T-cell (primary cell): ENCODE results near the gene CNGA3. TPM values are rescaled to one million over a fixed set of nuclear protein-coding genes. Genes with fewer than 3 reads are reported as not detected.
"Not testable (repeated sequence)": the region's sequence is repeated elsewhere in the genome, so short reads cannot be mapped to it uniquely, and the experiment has no call there.

Experiments used
- ATAC-seq, 4 experiments: fragments of 200-7000 bp in 3 of 4; fragments of 150-1000 bp in 1 of 4; cut with Tn5 transposase; replicated peaks in 1 of 4; 1 replicate in 3 of 4; 2 replicates in 1 of 4; pipeline ENCODE4 v1.10.0; 2021; ENCODE audit warnings: moderate library complexity in 3 of 4, mild to moderate bottlenecking in 2 of 4, moderate number of reproducible peaks in 1 of 4
- CTCF ChIA-PET, 2 donors: fragments of 300-600 bp; sonication (Branson Sonifier 250); formaldehyde crosslinking; loops; one replicate each; lab custom pipeline; 2022; ENCODE audit warnings: antibody characterized with exemption in 2 of 2; lab: Charles Lee
- POLR2A ChIA-PET, 2 donors: fragments of 300-600 bp; sonication (Branson Sonifier 250); formaldehyde crosslinking; loops; one replicate each; lab custom pipeline; 2022; ENCODE audit warnings: antibody characterized with exemption in 2 of 2; lab: Charles Lee
- DNase-seq, 35 experiments: peaks; one replicate each; pipeline versions ENCODE4 v3.0.0 to v3.0.0-alpha.2; 2013 to 2023
- H3K27ac ChIP-seq: one replicate; pipeline ENCODE4 v1.5.1; 2013; ENCODE audit warnings: low read length
- H3K27me3 ChIP-seq, 2 experiments: replicated peaks in 1 of 2; 1 replicate in 1 of 2; 2 replicates in 1 of 2; pipeline versions ENCODE4 v1.6.1 to v1.7.0; 2013; ENCODE audit warnings: low read length in 1 of 2, mixed read lengths in 1 of 2; ENCODE audit not compliant: control insufficient read depth in 2 of 2, insufficient read depth in 2 of 2; ENCODE audit errors: extremely low read depth in 1 of 2
- H3K36me3 ChIP-seq, 2 donors: 1 replicate in 1 of 2; 2 replicates in 1 of 2; pipeline versions ENCODE4 v1.6.1 to v1.7.0; 2013; ENCODE audit warnings: low read length in 1 of 2; ENCODE audit not compliant: control insufficient read depth in 2 of 2, insufficient read depth in 1 of 2; ENCODE audit errors: extremely low read depth in 1 of 2
- H3K4me1 ChIP-seq, 2 experiments: 1 replicate in 1 of 2; 2 replicates in 1 of 2; pipeline versions ENCODE4 v1.6.1 to v1.7.0; 2013; ENCODE audit warnings: low read length in 2 of 2, mixed read lengths in 1 of 2; ENCODE audit not compliant: insufficient read depth in 2 of 2, control insufficient read depth in 1 of 2; ENCODE audit errors: extremely low read depth in 1 of 2
- H3K4me3 ChIP-seq, 2 donors: 1 replicate in 1 of 2; 2 replicates in 1 of 2; pipeline versions ENCODE4 v1.5.1 to v1.7.0; 2013; ENCODE audit warnings: mild to moderate bottlenecking in 2 of 2, low read length in 1 of 2, moderate library complexity in 1 of 2; ENCODE audit not compliant: control insufficient read depth in 1 of 2; ENCODE audit errors: extremely low read depth in 1 of 2
- H3K9me3 ChIP-seq: 2 replicates; pipeline ENCODE4 v1.7.0; 2013
- H3K27ac Mint-ChIP-seq, 2 donors: one replicate each; pipeline ENCODE4 v1.8.0; 2020 to 2021; ENCODE audit warnings: mild to moderate bottlenecking in 2 of 2, mixed read lengths in 2 of 2
- H3K27me3 Mint-ChIP-seq, 2 donors: one replicate each; pipeline ENCODE4 v1.8.0; 2021 to 2022; ENCODE audit warnings: mixed read lengths in 2 of 2
- H3K36me3 Mint-ChIP-seq: one replicate; pipeline ENCODE4 v1.8.0; 2021; ENCODE audit warnings: mixed read lengths
- H3K4me1 Mint-ChIP-seq, 3 donors: one replicate each; pipeline ENCODE4 v1.8.0; 2020 to 2022; ENCODE audit warnings: mixed read lengths in 3 of 3, mild to moderate bottlenecking in 1 of 3
- H3K4me3 Mint-ChIP-seq, 3 donors: one replicate each; pipeline ENCODE4 v1.8.0; 2020 to 2022; ENCODE audit warnings: mild to moderate bottlenecking in 3 of 3, mixed read lengths in 3 of 3, moderate library complexity in 3 of 3
- H3K9me3 Mint-ChIP-seq, 3 donors: one replicate each; pipeline ENCODE4 v1.8.0; 2020 to 2022; ENCODE audit warnings: mixed read lengths in 3 of 3
- WGBS: methylation state at CpG from one replicate; pipeline ENCODE4 v1.1.5; 2013; ENCODE audit warnings: missing lambda C conversion rate; ENCODE audit not compliant: insufficient coverage; 5-methylcytosine and 5-hydroxymethylcytosine counted together
- total RNA-seq, 35 experiments: library from RNA in 6 of 35; stranded (reverse) in 6 of 35; fragments of 120-200 nt in 1 of 35; gene quantifications; one replicate each; pipeline versions ENCODE4 v1.2.1 to v1.2.4 and lab custom pipeline; 2013 to 2026

CNGA3 gene
- total RNA-seq, 5 donors from 2014 or later (not counting 1 experiment from before 2014, with no cell fraction given), result not detected

DNA sequence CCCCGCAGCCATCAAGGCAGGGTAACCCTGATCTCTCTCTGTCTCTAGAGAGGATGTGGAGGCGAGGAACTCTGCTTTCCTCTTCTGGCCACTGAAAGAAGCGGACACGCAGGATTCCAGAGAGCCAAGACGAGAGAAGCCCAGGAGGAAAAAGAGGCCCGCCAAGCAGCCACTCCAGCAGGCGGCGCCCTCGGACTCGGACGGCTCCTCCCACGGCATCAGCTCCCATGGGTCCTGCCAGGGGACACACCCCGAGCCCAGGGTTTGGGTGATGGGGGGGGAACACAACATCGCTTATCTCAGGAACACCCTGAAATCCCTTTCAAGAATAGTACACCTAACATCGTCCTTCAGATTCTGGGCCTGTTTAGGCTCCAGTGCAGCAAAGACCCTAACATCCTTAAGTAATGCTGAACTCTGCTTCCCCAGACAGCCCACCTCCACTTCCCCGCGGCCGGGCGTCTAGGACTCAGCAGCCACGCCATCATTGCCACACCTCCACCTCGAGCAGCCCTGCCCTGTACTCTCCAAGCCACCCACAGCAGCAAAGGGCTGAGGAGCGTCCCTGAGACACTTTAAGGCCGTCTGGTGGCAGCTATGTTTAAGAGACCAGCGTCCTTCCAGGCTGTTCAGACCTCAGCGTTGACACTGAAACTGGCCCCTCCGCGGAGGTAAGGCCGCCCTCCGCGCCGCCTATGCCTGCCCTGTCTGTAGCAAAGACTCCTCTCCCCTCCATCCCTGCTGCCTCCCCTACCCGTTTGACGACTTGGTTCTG lies 34.3 kb upstream of the CNGA3 start:
- H3K27ac Mint-ChIP-seq, result no peak overlapping the region
- WGBS, result 72% methylated on average over 21 of the region's 33 CpGs
- CTCF ChIA-PET, result no interaction called here
- no peak overlapping the region for H3K27ac ChIP-seq
- H3K36me3 ChIP-seq, result no peaks in the 10 kb centered on the region
- no peaks in the 10 kb centered on the region for H3K4me1 Mint-ChIP-seq
- H3K9me3 ChIP-seq, result no peaks in the 10 kb centered on the region
- H3K4me1 ChIP-seq, result no peaks in the 10 kb centered on the region
- no peak overlapping the region for H3K4me3 Mint-ChIP-seq
- no peaks in the 10 kb centered on the region for H3K36me3 Mint-ChIP-seq
- POLR2A ChIA-PET, result no interaction called here
- H3K9me3 Mint-ChIP-seq, result no peaks in the 10 kb centered on the region
- no peak for DNase-seq
- no peak overlapping the region for H3K4me3 ChIP-seq
- no peak for ATAC-seq
- H3K27me3 Mint-ChIP-seq, result peaks cover 37 to 39% of the 10 kb centered on the region in 2 donors
- peaks cover 0 to 23% of the 10 kb centered on the region in 2 experiments for H3K27me3 ChIP-seq

DNA sequence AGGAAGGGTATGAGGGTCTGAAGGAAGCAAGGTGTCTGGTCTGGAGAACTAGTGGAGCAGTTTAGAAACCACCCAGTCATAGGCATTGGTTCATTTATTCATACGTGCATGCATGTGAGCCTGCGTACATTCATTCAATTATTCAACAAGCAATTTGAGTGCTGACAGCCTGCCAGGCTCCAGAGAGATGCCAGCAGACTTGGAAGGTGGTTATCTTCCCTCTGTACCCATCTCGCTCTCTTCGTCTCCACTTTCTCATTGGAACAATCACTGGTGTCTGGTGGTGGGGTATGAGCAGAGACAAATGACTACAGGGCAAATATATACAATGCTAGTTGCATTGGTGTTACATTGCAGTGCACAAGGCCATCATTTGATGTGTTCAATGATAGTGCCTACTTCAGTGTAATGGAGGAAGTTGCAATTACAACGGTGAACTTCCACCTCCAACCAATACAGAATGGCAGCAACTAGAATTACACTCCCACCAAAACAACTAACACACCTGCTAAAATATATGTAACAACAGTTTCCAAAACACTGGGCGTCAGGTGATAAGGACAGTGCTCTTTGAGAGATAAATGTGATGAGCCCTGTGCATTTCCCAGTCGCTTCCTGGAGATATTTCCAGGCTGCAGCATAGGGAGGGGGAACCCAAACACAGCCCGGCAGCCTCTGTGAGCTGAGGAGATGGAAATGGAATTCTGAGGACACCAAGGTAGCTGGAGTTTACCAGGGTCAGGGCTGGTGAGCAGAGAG lies 32.6 kb upstream of the CNGA3 start:
- ChIA-PET POLR2A (no interaction called here), CTCF (no interaction called here)
- ATAC-seq, result no peak
- Histone ChIP-seq H3K36me3 (no peaks in the 10 kb centered on the region), H3K4me1 (no peaks in the 10 kb centered on the region), H3K27ac (no peak overlapping the region), H3K4me3 (no peak overlapping the region), H3K27me3 (peaks cover 0 to 20% of the 10 kb centered on the region in 2 experiments), H3K9me3 (no peaks in the 10 kb centered on the region)
- no peaks in the 10 kb centered on the region for H3K36me3 Mint-ChIP-seq
- H3K9me3 Mint-ChIP-seq, result peaks cover 0 to 7% (median 3%) of the 10 kb centered on the region in 3 donors
- no peak overlapping the region for H3K4me3 Mint-ChIP-seq
- H3K27ac Mint-ChIP-seq, result no peak overlapping the region
- peaks cover 41% of the 10 kb centered on the region in 2 donors for H3K27me3 Mint-ChIP-seq
- H3K4me1 Mint-ChIP-seq, result no peaks in the 10 kb centered on the region
- no peak for DNase-seq
- WGBS, result 79% methylated on average over 3 of the region's 8 CpGs

DNA sequence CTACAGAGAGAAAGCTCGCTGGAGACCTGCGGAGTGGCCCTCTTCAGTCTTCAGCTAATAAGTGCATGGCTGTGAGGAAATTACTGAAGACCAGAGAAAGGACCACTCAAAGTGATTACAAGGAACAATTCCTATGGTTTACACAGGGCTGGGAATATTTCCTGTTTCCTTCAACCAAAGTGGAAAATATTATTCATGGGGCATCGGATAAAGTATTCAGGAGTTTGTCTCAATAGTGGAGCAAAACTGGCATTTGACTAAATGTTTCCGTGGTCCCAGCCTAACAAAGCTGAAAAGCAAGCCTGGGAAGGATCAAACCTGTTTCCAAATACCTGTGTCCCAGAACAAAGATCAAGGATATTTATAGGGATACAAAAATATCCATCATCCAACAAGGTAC lies 32.0 kb upstream of the CNGA3 start:
- CTCF ChIA-PET, result no interaction called here
- Histone ChIP-seq H3K4me3 (no peak overlapping the region), H3K4me1 (no peaks in the 10 kb centered on the region), H3K27me3 (peaks cover 0 to 20% of the 10 kb centered on the region in 2 experiments), H3K36me3 (no peaks in the 10 kb centered on the region), H3K27ac (no peak overlapping the region), H3K9me3 (no peaks in the 10 kb centered on the region)
- no peak for ATAC-seq
- 100% methylated on average over 1 of the region's 4 CpGs for whole genome bisulfite sequencing
- Mint-ChIP-seq H3K27me3 (peaks cover 39 to 41% of the 10 kb centered on the region in 2 donors), H3K9me3 (peaks cover 0 to 9% (median 3%) of the 10 kb centered on the region in 3 donors), H3K36me3 (no peaks in the 10 kb centered on the region), H3K27ac (no peak overlapping the region), H3K4me1 (no peaks in the 10 kb centered on the region), H3K4me3 (no peak overlapping the region)
- no peak for DNase-seq
- POLR2A ChIA-PET, result no interaction called here

DNA sequence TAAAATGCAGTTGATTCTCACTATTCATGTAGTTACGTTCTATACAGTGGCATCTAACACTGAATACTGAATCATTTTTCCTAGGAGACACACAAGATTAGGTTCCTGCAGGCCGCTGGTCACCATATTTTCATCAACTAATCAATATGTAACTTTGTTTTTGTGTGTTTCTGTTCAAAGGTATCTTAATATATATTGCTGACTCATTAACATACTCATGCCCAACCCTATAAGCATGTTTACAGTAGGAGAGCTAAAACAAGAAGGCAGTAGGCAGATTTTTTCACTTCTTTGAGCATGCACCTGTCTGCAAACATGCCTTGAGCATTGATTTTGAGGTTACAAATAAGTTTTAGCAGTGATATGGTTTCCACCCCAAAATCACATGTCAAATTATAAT lies 30.3 kb upstream of the CNGA3 start:
- Histone ChIP-seq H3K4me3 (no peak overlapping the region), H3K27ac (no peak overlapping the region), H3K27me3 (peaks cover 0 to 14% of the 10 kb centered on the region in 2 experiments), H3K9me3 (no peaks in the 10 kb centered on the region), H3K36me3 (no peaks in the 10 kb centered on the region), H3K4me1 (no peaks in the 10 kb centered on the region)
- Mint-ChIP-seq H3K4me1 (no peaks in the 10 kb centered on the region), H3K27ac (no peak overlapping the region), H3K27me3 (peaks cover 31 to 33% of the 10 kb centered on the region in 2 donors), H3K9me3 (peaks cover 8 to 23% (median 9%) of the 10 kb centered on the region in 3 donors), H3K36me3 (peaks cover 7% of the 10 kb centered on the region), H3K4me3 (no peak overlapping the region)
- ATAC-seq, result no peak
- POLR2A ChIA-PET, result no interaction called here
- no peak for DNase-seq
- WGBS, result no CpG with 5 or more reads among the region's 2 CpGs
- CTCF ChIA-PET, result interaction anchor here in 1 of 2 donors (0.7 kb wide), 1 partner anchor 88 kb away, joined by 4 read pairs; no protein-coding TSS in a partner anchor

DNA sequence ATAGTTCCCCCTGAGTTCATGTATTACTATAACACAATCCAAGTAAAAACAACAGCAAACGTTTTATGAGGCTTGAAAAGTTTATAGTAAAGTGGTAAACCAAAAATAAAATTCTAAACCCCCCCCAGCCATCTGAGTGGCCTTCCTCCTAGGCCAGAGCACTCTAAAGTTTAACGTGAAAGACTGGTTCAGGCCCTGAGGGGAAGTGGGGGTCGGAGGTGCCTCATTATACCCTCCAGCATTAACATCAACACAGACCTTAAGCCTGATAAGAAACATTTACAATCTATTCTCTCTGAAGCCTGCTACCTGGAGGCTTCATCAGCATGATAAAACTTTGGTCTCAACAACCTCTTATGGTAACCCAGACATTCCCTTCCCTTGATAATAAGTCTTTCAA lies 29.0 kb upstream of the CNGA3 start:
- Histone ChIP-seq H3K9me3 (no peaks in the 10 kb centered on the region), H3K4me3 (no peak overlapping the region), H3K36me3 (no peaks in the 10 kb centered on the region), H3K4me1 (no peaks in the 10 kb centered on the region), H3K27ac (no peak overlapping the region), H3K27me3 (peaks cover 0 to 4% of the 10 kb centered on the region in 2 experiments)
- peaks cover 32 to 33% of the 10 kb centered on the region in 2 donors for H3K27me3 Mint-ChIP-seq
- ChIA-PET POLR2A (no interaction called here), CTCF (no interaction called here)
- DNase-seq (no peak), ATAC-seq (no peak)
- WGBS, result no CpG with 5 or more reads among the region's 3 CpGs
- no peaks in the 10 kb centered on the region for H3K4me1 Mint-ChIP-seq
- no peak overlapping the region for H3K27ac Mint-ChIP-seq
- peaks cover 9 to 30% (median 10%) of the 10 kb centered on the region in 3 donors for H3K9me3 Mint-ChIP-seq
- no peak overlapping the region for H3K4me3 Mint-ChIP-seq
- peaks cover 7% of the 10 kb centered on the region for H3K36me3 Mint-ChIP-seq

DNA sequence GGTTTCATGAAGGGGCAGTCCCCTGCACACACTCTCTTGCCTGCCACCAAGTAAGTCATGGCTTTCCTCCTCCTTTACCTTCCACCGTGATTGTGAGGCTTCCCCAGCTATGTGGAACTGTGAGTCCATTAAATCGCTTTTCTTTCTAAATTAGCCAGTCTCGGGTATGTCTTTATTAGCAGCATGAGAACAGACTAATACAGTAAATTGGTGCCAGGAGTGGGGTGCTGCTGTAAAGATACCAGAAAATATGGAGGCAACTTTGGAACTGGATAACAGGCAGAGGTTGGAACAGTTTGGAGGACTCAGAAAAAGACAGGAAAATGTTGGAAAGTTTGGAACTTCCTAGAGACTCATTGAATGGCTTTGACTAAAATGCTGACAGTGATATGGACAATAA lies 26.1 kb upstream of the CNGA3 start:
- H3K27me3 ChIP-seq, H3K4me1 ChIP-seq, H3K4me3 ChIP-seq, H3K4me3 Mint-ChIP-seq, H3K9me3 ChIP-seq, POLR2A ChIA-PET, H3K36me3 ChIP-seq, H3K36me3 Mint-ChIP-seq, H3K4me1 Mint-ChIP-seq, H3K27ac ChIP-seq, ATAC-seq, CTCF ChIA-PET, H3K27ac Mint-ChIP-seq, DNase-seq: not testable (repeated sequence)
- H3K27me3 Mint-ChIP-seq, result peaks cover 26% of the 10 kb centered on the region in 2 donors
- 80% methylated on average over 1 of the region's 3 CpGs for WGBS
- peaks cover 9 to 50% (median 19%) of the 10 kb centered on the region in 3 donors for H3K9me3 Mint-ChIP-seq
